Measurements from ENCODE around the gene PLAAT3. TPM values are rescaled to one million over a fixed set of nuclear protein-coding genes. Genes with fewer than 3 reads are reported as not detected.

Gene PLAAT3
- total RNA-seq (2022) (3.6 and 3.9 TPM in 2 replicates), Bru-seq, nascent RNA (percentile 32 among the genes with signal in this experiment), BruChase-seq, experiment 1, labeled RNA remaining after a 6-hour chase (percentile 32 among the genes with signal in this experiment), BruChase-seq, experiment 2, labeled RNA remaining after a 2-hour chase (percentile 26 among the genes with signal in this experiment)
- long read RNA-seq, transcript PLA2G16-203 (5 exons, 1,099 nt) = major isoform, 5 of 9 reads
- long read RNA-seq, partial matches to known transcripts = 0 of 9 reads
- long read RNA-seq, other reads (novel, unspliced or antisense) = 0 of 9 reads

DNA sequence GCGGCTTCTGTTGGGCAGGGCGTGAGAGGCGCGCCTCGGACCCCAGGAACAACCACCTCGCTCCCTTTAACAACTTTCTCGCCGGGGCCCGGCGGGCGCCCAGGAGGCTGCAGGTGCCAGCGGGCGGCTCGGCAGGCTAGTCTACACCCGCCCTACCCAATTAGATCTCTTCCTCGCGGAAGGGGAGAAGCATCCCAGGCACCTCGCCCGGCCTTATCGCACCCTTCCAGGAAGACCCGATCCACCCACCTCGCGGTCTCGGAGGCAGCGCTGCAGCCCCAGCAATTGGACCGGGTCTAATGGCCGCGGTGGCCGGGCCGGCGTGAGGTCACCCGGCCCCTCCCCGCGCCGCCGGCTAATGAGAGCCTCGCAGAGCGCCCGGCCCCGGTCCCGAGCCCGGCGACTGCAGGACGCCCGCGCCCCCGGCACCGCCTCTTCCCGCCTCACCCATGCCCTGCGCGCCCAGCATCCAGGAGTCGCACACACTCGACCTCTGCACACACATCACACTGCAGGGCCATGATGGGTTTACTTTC, at the start of gene PLAAT3:
TSS of gene PLAAT3 (minus strand) at position 298 of the 536 bp plus-strand sequence. CDS start 419 bp downstream, outside the sequence.
- Mint-ChIP-seq H3K4me3 (ENCODE audit: unreplicated experiment) (peak within 1 kb of the TSS; percentile 73), H3K4me1 (ENCODE audit: insufficient read depth, unreplicated experiment) (peaks cover 20% of the 10 kb centered on the region), H3K27me3 (ENCODE audit: insufficient read depth, unreplicated experiment) (no peaks in the 10 kb centered on the region), H3K9me3 (ENCODE audit: unreplicated experiment) (no peaks in the 10 kb centered on the region), H3K36me3 (ENCODE audit: insufficient read depth, unreplicated experiment) (no peaks in the 10 kb centered on the region), H3K27ac (ENCODE audit: low read depth, unreplicated experiment) (no peak within 1 kb of the TSS)
- intact Hi-C loops (cut with micrococcal nuclease) = no loop called here
- DNase-seq (ENCODE audit: unreplicated experiment) = no peak
- ChIA-PET POLR2A (no interaction called here), CTCF (no interaction called here)
- TF ChIP-seq, protein P1, sequence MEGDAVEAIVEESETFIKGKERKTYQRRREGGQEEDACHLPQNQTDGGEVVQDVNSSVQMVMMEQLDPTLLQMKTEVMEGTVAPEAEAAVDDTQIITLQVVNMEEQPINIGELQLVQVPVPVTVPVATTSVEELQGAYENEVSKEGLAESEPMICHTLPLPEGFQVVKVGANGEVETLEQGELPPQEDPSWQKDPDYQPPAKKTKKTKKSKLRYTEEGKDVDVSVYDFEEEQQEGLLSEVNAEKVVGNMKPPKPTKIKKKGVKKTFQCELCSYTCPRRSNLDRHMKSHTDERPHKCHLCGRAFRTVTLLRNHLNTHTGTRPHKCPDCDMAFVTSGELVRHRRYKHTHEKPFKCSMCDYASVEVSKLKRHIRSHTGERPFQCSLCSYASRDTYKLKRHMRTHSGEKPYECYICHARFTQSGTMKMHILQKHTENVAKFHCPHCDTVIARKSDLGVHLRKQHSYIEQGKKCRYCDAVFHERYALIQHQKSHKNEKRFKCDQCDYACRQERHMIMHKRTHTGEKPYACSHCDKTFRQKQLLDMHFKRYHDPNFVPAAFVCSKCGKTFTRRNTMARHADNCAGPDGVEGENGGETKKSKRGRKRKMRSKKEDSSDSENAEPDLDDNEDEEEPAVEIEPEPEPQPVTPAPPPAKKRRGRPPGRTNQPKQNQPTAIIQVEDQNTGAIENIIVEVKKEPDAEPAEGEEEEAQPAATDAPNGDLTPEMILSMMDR (IDR thresholded peaks at IDR 0.05; ENCODE audit: unreplicated experiment) = no peak
- BruUV-seq (replicated peaks) = no TSS peak

DNA sequence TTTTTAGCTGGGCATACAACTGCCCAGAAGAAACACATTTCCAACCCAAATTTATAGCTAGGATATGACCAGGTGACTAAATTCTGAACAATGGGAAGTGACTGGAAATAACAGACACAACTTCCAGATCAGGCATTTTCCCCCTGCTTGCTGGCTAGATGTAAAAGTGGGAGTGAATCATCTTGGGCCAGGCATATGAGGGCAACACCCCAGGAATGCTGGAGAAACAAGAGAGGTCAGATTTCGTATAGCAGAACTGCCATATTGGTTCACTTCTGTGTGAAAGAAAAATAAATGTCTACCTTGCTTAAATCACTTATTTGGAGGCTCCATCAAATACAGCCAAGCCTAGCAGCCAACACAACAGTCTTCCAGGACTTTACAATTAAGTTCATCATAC, 49.6 kb upstream of the PLAAT3 start:
- ChIA-PET CTCF (interaction anchor here (0.6 to 1.1 kb wide), 3 partner anchors 76 to 1747 kb away, joined by 3 read pairs; no protein-coding TSS in a partner anchor), POLR2A (interaction anchor here (12.9 kb wide), 1 partner anchor 19 kb away, joined by 270 read pairs; the partner anchor contains the start of gene RTN3)
- Mint-ChIP-seq H3K4me1 (ENCODE audit: insufficient read depth, unreplicated experiment) (peaks cover 25% of the 10 kb centered on the region), H3K9me3 (ENCODE audit: unreplicated experiment) (no peaks in the 10 kb centered on the region), H3K27me3 (ENCODE audit: insufficient read depth, unreplicated experiment) (no peaks in the 10 kb centered on the region), H3K36me3 (ENCODE audit: insufficient read depth, unreplicated experiment) (peaks cover 25% of the 10 kb centered on the region), H3K27ac (ENCODE audit: low read depth, unreplicated experiment) (peak overlapping the region; percentile 82), H3K4me3 (ENCODE audit: unreplicated experiment) (no peak overlapping the region)
- BruUV-seq (replicated peaks) = no TSS peak
- TF ChIP-seq, protein P1 (IDR thresholded peaks at IDR 0.05; ENCODE audit: unreplicated experiment) = no peak
- intact Hi-C loops (cut with micrococcal nuclease) = no loop called here
- DNase-seq (ENCODE audit: unreplicated experiment) = peak; percentile 70

DNA sequence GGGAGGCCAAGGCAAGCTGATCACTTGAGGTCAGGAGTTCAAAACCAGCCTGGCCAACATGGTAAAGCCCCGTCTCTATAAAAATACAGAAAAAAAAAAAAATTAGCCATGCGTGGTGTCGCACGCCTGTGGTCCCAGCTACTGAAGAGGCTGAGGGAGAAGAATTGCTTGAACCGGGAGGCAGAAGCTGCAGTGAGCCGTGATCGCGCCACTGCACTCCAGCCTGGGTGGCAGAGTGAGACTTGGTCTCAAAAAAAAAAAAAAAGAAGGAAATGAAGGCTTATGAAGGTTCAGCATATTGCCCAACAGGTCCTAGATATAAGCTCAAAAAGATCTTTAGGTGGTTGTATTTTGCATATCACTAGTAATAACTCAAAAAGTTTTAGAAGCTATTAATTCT, 46.7 kb upstream of the PLAAT3 start:
- TF ChIP-seq, protein P1 (IDR thresholded peaks at IDR 0.05; ENCODE audit: unreplicated experiment) = no peak
- intact Hi-C loops (cut with micrococcal nuclease) = no loop called here
- BruUV-seq (replicated peaks) = no TSS peak
- Mint-ChIP-seq H3K27me3 (ENCODE audit: insufficient read depth, unreplicated experiment) (no peaks in the 10 kb centered on the region), H3K36me3 (ENCODE audit: insufficient read depth, unreplicated experiment) (peaks cover 37% of the 10 kb centered on the region), H3K4me1 (ENCODE audit: insufficient read depth, unreplicated experiment) (peaks cover 10% of the 10 kb centered on the region), H3K27ac (ENCODE audit: low read depth, unreplicated experiment) (peak overlapping the region; percentile 49), H3K9me3 (ENCODE audit: unreplicated experiment) (no peaks in the 10 kb centered on the region), H3K4me3 (ENCODE audit: unreplicated experiment) (no peak overlapping the region)
- CTCF ChIA-PET = interaction anchor here (0.5 to 3.0 kb wide), 8 partner anchors 24 to 182 kb away, joined by 3 to 16 read pairs (median 4); no protein-coding TSS in a partner anchor
- no peak for DNase-seq (ENCODE audit: unreplicated experiment)
- POLR2A ChIA-PET = no interaction called here

DNA sequence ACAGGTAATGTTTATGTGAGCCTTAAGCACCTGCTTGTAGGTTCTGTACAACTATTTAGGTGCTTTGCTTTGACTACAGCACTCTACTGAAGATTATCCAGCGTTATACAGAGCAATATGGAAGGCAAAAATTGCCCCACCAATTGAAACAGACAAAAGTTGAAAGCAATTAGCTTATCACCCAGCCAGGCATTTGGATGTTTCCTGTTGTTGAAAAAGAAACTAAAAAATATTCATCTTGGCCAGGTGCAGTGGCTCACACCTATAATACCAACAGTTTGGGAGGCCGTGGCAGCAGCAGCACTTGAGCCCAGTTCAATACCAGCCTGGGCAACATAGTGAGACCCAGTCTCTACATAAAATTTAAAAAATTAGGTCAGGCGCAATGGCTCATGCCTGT, 38.4 kb upstream of the PLAAT3 start:
- H3K27me3 Mint-ChIP-seq (ENCODE audit: insufficient read depth, unreplicated experiment) = no peaks in the 10 kb centered on the region
- no peak for DNase-seq (ENCODE audit: unreplicated experiment)
- intact Hi-C loops (cut with micrococcal nuclease) = no loop called here
- no peak overlapping the region for H3K4me3 Mint-ChIP-seq (ENCODE audit: unreplicated experiment)
- TF ChIP-seq, protein P1 (IDR thresholded peaks at IDR 0.05; ENCODE audit: unreplicated experiment) = no peak
- no peaks in the 10 kb centered on the region for H3K4me1 Mint-ChIP-seq (ENCODE audit: insufficient read depth, unreplicated experiment)
- no peaks in the 10 kb centered on the region for H3K9me3 Mint-ChIP-seq (ENCODE audit: unreplicated experiment)
- BruUV-seq (replicated peaks) = no TSS peak
- ChIA-PET POLR2A (interaction anchor here (0.7 to 0.9 kb wide), 2 partner anchors 14 to 98 kb away, joined by 3 read pairs; no protein-coding TSS in a partner anchor), CTCF (interaction anchor here (1.7 kb wide), 1 partner anchor 175 kb away, joined by 9 read pairs; no protein-coding TSS in a partner anchor)
- H3K27ac Mint-ChIP-seq (ENCODE audit: low read depth, unreplicated experiment) = no peak overlapping the region
- peaks cover 96% of the 10 kb centered on the region for H3K36me3 Mint-ChIP-seq (ENCODE audit: insufficient read depth, unreplicated experiment)
